C4-2B (cell line): Measurements from ENCODE around the gene MRPL18.

Experiments
- CTCF ChIP-seq: fragments of 450-650 bp; conservative IDR thresholded peaks from 2 replicates; pipeline ENCODE4 v1.5.1; 2017; ENCODE audit warnings: mild to moderate bottlenecking
- ZFX ChIP-seq: fragments of 450-650 bp; IDR thresholded peaks from 2 replicates; pipeline ENCODE4 v1.6.1; 2017

GRCh38 chr6:159826004-159826403, 35.7 kb downstream of the MRPL18 start:
- TF ChIP-seq CTCF: no peak
- TF ChIP-seq ZFX: no peak
